Pons (tissue), 1 donor: ENCODE results near the gene SLC22A31.

Experiments used
- DNase-seq: peaks from one replicate; pipeline ENCODE4 v3.0.0-alpha.2; 2016; ENCODE audit warnings: low spot score

SLC22A31 gene

DNA sequence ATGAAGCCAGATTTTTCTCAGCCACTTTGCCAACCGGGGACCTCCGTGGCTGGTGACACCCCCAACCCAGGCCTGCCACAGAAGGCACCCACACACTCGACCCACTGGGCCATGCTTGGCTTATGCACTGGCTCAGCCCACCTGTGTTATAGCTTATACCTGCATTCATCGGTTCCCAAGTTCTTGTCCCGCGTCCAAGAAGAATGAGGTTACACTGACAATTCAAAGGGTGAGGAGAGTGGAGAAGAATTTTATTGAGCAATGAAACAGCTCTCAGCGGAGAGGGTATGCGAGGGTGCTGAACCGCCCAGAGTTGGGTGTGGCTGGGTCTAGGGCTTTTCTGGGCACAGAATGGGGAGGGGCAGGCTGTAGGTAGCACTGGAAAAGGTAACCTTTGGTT lies 51.0 kb downstream of the SLC22A31 start:
- DNase-seq: no peak

DNA sequence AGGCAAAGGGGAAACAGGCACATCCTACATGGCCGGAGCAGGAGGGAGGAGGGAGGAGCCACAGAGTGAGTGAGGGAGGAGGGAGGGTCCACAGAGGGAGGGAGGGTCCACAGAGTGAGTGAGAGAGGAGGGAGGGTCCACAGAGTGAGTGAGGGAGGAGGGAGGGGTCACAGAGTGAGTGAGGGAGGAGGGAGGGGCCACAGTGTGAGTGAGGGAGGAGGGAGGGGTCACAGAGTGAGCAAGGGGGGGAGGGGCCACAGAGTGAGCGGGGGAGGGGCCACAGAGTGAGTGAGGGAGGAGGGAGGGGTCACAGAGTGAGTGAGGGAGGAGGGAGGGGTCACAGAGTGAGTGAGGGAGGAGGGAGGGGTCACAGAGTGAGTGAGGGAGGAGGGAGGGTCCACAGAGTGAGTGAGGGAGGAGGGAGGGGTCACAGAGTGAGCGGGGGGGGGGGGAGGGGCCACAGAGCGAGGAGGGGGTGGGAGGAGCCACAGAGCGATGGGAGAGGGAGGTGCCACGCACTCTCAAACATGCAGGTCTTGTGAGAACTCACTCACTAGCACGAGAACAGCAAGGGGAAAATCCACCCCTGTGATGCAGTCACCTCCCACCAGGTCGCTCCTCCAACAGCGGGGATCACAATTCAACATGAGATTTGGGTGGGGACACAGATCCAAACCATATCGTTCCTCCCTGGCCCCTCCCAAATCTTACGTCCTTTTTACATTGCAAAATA lies 53.1 kb downstream of the SLC22A31 start:
- no peak for DNase-seq

DNA sequence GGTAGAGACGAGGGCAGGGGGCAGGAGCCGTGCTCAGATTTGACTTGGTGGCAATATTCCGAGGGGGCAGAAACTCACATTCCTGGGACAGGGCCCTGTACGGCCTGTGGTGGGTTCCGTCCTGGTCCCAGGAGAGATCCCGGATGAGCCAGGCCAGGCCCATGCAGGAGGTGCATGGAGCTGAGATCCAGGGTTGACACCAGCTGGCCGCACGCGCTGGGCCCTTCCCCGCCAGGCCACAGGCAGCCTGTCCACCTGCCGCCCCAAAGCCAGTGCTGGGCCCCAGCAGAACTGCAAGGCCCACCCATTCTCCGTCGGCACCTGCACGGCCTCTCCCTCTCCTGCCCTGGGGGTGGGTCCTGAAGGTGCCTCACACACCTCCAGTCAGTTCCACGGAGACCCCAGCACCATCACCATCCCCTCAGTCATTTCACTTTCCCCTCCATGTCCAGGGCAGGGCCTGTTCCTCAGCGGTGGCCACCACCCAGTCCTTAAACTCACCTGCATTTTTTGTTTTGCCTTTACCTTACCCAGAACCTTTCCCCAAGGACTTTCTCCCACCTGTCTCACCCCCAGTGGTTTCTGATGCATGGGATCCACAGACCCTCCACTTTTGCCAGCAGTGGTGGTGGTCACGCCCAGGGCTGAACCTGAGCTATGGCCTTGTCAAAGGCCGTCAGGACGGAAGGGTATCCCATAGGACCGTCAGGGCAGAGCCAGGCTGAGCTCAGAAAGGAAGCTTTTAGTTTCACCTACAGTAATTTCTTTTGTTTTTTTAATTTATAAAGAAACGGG lies 53.9 kb downstream of the SLC22A31 start:
- no peak for DNase-seq
